ENCODE results near the gene RARA. TPM values are rescaled to one million over a fixed set of nuclear protein-coding genes. Genes with fewer than 3 reads are reported as not detected.

The RARA gene
- total RNA-seq, 6 donors from 2014 or later, result 45.7 to 95.6 (median 85.9) TPM

DNA sequence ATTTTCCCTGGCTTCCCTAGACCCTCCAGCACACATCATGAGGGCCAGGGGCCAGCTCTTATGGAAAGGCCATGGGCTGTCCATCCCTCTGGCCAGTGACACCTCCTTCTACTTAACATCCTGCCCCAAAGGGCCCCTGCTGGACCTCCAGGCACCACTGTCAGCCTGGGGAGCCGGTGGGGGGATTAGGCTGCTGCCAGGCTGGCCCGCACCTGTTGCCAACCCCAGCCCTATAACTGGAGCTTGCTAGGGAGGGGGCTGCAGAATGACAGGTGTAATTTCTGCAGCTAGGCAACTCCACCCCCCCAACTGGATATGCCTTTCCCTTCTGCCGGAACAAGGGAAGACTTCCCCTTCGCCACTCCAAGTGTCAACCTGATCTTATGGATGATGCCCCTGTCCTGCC, 12.5 kb downstream of the RARA start:
- 47 to 67% methylated on average over 2 to 4 of the region's 4 CpGs for WGBS, 2 donors
- Histone ChIP-seq H3K4me3 (peak overlapping the region; percentile 29 to 92 (median 82)), H3K4me1 (peaks cover 91 to 96% (median 92%) of the 10 kb centered on the region in 4 donors), H3K9me3 (no peaks in the 10 kb centered on the region), H3K27ac (peak overlapping the region; percentile 93 to 96 (median 96)), H3K36me3 (no peaks in the 10 kb centered on the region), H3K27me3 (no peaks in the 10 kb centered on the region)
- DNase-seq (no peak), ATAC-seq (ENCODE audit: low FRiP score in 2 of 2) (no peak)
- TF ChIP-seq EP300 (IDR thresholded peaks at IDR 0.05) (no peak), POLR2AphosphoS5 (IDR thresholded peaks at IDR 0.05) (no peak), POLR2A (IDR thresholded peaks at IDR 0.05) (no peak)
- TF ChIP-seq, protein P1, sequence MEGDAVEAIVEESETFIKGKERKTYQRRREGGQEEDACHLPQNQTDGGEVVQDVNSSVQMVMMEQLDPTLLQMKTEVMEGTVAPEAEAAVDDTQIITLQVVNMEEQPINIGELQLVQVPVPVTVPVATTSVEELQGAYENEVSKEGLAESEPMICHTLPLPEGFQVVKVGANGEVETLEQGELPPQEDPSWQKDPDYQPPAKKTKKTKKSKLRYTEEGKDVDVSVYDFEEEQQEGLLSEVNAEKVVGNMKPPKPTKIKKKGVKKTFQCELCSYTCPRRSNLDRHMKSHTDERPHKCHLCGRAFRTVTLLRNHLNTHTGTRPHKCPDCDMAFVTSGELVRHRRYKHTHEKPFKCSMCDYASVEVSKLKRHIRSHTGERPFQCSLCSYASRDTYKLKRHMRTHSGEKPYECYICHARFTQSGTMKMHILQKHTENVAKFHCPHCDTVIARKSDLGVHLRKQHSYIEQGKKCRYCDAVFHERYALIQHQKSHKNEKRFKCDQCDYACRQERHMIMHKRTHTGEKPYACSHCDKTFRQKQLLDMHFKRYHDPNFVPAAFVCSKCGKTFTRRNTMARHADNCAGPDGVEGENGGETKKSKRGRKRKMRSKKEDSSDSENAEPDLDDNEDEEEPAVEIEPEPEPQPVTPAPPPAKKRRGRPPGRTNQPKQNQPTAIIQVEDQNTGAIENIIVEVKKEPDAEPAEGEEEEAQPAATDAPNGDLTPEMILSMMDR (IDR thresholded peaks at IDR 0.05), result no peak

GRCh38 chr17:40321961-40322357, 13.0 kb downstream of the RARA start:
- Histone ChIP-seq H3K9me3 (no peaks in the 10 kb centered on the region), H3K4me1 (peaks cover 91 to 96% (median 92%) of the 10 kb centered on the region in 4 donors), H3K4me3 (peak overlapping the region; percentile 29 to 92 (median 82)), H3K27me3 (no peaks in the 10 kb centered on the region), H3K27ac (peak overlapping the region; percentile 93 to 96 (median 96)), H3K36me3 (no peaks in the 10 kb centered on the region)
- ATAC-seq (ENCODE audit: low FRiP score in 2 of 2), result no peak
- TF ChIP-seq POLR2AphosphoS5 (IDR thresholded peaks at IDR 0.05), result no peak
- TF ChIP-seq, protein P1 (IDR thresholded peaks at IDR 0.05), result no peak
- TF ChIP-seq POLR2A (IDR thresholded peaks at IDR 0.05), result no peak
- no peak for TF ChIP-seq EP300 (IDR thresholded peaks at IDR 0.05)
- 0 to 6% methylated on average over 2 to 4 of the region's 4 CpGs for whole genome bisulfite sequencing, 2 donors
- DNase-seq, result peak in 1 of 2 donors; percentile 57

GRCh38 chr17:40322358-40323315, 13.7 kb downstream of the RARA start:
- ATAC-seq (ENCODE audit: low FRiP score in 2 of 2) (peak; percentile 46 to 74), DNase-seq (peak; percentile 73 to 89)
- peaks cover 91 to 96% (median 92%) of the 10 kb centered on the region in 4 donors for H3K4me1 ChIP-seq
- no peaks in the 10 kb centered on the region for H3K36me3 ChIP-seq
- H3K27me3 ChIP-seq, result no peaks in the 10 kb centered on the region
- WGBS, 2 donors, result 5 to 6% methylated on average over 13 to 19 of the region's 19 CpGs
- H3K4me3 ChIP-seq, result peak overlapping the region; percentile 29 to 92 (median 82)
- H3K9me3 ChIP-seq, result no peaks in the 10 kb centered on the region
- peak overlapping the region; percentile 93 to 96 (median 96) for H3K27ac ChIP-seq
- TF ChIP-seq POLR2AphosphoS5 (IDR thresholded peaks at IDR 0.05) (peak; percentile 48 to 86), EP300 (IDR thresholded peaks at IDR 0.05) (peak; percentile 51 to 96 (median 67)), POLR2A (IDR thresholded peaks at IDR 0.05) (peak in 2 of 4 donors; percentile 74)
- TF ChIP-seq, protein P1 (IDR thresholded peaks at IDR 0.05), result peak in 1 of 6 experiments; percentile 7

DNA sequence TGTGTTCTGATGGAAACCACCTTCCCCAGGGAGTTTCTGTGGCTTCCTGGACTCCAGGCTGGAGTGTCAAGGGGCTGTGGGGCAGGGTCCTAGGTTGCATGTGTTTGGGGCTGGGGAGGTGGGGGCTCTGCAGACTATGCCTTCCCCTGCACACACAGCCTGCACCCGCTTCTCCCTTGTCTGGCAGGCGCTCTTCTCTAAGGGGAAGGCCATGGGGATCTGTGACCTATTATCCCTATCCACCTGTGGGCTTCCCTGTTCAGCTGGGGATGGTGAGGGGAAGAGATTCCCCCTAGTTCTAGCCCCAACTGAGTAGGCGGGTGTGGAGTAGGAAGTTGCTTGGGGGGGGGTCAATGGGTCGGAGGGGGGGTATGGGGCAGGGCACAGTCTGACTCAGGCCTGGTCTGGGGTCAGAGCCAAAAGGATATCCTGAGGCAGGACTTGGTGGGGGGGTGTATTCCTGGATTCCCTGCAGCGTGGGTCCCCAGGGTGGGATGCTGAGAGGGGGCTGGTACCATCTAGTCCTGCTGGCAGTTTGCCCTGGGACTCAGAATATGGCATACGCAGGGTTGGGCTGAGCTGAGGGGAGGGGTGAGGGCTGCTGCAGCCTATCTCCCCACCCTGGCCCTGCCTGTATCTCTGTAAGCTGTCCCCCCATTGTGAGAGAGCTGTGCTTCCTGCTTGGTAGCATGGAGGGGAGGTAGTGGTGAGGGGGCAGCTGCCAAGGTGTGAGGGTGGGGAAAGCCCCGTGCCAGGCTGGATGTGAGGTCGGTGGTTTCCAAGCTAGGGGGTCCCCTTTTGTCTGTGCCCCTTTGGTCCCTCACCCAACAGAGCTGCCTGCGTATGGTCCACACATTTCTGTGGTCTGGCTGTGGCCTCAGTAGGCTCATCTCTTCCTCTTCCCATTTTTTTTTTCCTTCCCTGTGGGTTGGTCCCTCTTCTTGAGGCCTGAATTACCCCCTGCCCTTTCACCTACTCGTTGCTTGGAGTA, 14.7 kb downstream of the RARA start:
- Histone ChIP-seq H3K27me3 (no peaks in the 10 kb centered on the region), H3K4me1 (peaks cover 99 to 100% (median 100%) of the 10 kb centered on the region in 4 donors), H3K4me3 (peak overlapping the region in 3 of 4 donors; percentile 82 to 92 (median 83)), H3K27ac (peak overlapping the region; percentile 93 to 96 (median 96)), H3K9me3 (no peaks in the 10 kb centered on the region), H3K36me3 (no peaks in the 10 kb centered on the region)
- 24 to 30% methylated on average over 9 of the region's 10 CpGs for WGBS, 2 donors
- peak; percentile 16 to 22 for ATAC-seq (ENCODE audit: low FRiP score in 2 of 2)
- TF ChIP-seq POLR2AphosphoS5 (IDR thresholded peaks at IDR 0.05), result peak; percentile 69 to 79
- TF ChIP-seq, protein P1 (IDR thresholded peaks at IDR 0.05), result no peak
- TF ChIP-seq EP300 (IDR thresholded peaks at IDR 0.05), result peak in 2 of 4 donors; percentile 31 to 56
- TF ChIP-seq POLR2A (IDR thresholded peaks at IDR 0.05), result peak in 1 of 4 donors; percentile 15
- DNase-seq, result peak in 1 of 2 donors; percentile 76

Data from upper lobe of left lung (tissue), 6 donors.